Retina (tissue), 1 donor: ENCODE data around the gene OOSP2.

Source experiments
- DNase-seq: peaks from one replicate; pipeline ENCODE4 v3.0.0-alpha.2; 2016

The OOSP2 gene

GRCh38 chr11:60080535-60080934 is 40.3 kb downstream of the OOSP2 start:
- no peak for DNase-seq

- no peak for DNase-seq
Measured at GRCh38 chr11:60084631-60085273, 44.5 kb downstream of the OOSP2 start.

- no peak for DNase-seq
Measured at GRCh38 chr11:60085909-60086308, 45.7 kb downstream of the OOSP2 start.

DNA sequence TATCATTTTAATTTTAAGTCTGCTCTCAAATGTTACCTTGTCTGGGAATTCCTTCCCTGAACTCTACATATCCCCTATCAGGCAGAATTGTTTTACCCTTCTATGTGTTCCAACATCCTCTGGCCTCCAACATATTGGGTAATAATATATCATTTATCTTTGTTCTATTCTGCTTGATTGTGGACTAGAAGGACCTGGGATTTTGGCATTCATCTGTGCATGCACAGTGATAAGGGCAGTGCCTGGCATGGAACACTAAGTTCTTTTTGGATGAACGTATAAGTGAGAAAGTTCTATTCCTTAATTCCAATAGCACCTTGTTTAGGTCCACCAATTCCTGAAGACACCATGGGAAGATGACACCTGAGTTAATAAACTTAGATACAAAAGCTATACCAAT is 47.0 kb downstream of the OOSP2 start:
- no peak for DNase-seq

DNA sequence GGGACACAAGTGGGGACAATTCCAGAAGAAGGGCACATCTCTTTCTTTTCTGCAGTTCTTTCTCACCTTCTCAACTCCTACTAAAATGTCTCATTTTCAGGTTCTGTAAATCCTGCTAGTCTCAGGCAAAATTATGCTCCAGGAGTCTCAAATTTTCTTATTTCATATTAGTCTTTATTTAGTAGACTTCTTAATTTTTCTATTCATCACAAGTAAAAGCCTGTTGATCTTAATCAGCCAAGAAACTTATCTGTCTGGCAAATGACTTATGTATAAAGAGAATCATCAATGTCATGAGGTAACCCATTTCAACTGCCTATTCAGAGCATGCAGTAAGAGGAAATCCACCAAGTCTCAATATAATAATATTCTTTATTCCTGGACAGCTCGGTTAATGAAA is 48.2 kb downstream of the OOSP2 start, which contains the start of gene MS4A2:
TSS of gene MS4A2 (plus strand) at position 301 of the 400 bp plus-strand sequence. CDS start 102 bp downstream, outside the sequence.
- no peak for DNase-seq

DNA sequence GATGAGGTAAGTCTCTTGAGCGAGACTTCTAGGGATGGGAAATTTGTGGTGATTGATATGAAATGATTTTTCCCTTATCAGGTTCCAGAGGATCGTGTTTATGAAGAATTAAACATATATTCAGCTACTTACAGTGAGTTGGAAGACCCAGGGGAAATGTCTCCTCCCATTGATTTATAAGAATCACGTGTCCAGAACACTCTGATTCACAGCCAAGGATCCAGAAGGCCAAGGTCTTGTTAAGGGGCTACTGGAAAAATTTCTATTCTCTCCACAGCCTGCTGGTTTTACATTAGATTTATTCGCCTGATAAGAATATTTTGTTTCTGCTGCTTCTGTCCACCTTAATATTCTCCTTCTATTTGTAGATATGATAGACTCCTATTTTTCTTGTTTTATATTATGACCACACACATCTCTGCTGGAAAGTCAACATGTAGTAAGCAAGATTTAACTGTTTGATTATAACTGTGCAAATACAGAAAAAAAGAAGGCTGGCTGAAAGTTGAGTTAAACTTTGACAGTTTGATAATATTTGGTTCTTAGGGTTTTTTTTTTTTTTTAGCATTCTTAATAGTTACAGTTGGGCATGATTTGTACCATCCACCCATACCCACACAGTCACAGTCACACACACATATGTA is 55.4 kb downstream of the OOSP2 start:
- DNase-seq: no peak

DNA sequence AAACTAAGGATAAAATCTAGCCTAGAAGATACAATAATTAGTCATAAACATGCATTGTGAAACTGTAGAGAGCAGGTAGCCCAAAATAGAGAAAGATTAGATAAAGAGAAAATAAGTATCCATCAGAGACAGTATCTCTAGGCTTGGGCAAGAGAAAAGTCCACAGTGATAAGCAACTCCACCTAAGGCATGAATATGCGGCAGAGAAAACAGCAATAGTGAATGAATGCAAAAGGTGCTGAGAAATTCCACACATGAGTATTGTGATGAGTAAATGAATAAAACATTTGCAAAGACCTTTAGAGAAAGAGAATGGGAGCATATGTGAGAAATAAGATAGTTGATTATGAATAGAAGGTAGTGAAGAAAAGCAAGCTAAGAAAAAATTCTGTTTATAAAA is 57.0 kb downstream of the OOSP2 start:
- DNase-seq: no peak
